Activated T-helper 1 cell treated with Interleukin-2 at 50 U/mL for 16 hours (primary cell): ENCODE results near the gene LRIG2.

Source experiments
- DNase-seq: peaks from one replicate; pipeline ENCODE4 v3.0.0-alpha.2; 2020; ENCODE audit warnings: low read depth

Gene LRIG2

GRCh38 chr1:113169591-113169990, 96.6 kb downstream of the LRIG2 start:
- no peak for DNase-seq

- DNase-seq = no peak
These were observed 97.5 kb downstream of the LRIG2 start for GRCh38 chr1:113170519-113170918.

- DNase-seq = no peak
These were observed 105.1 kb downstream of the LRIG2 start for GRCh38 chr1:113178106-113178505.

GRCh38 chr1:113178522-113178921, 105.5 kb downstream of the LRIG2 start:
- DNase-seq = no peak
